GM18526 (cell line): ENCODE results near the gene CCDC9B.

Experiments
- POLR2A ChIP-seq: IDR thresholded peaks from 3 replicates; pipeline ENCODE4 v1.6.1; 2011; ENCODE audit not compliant: insufficient read length; ENCODE audit errors: extremely low read depth

Gene CCDC9B

DNA sequence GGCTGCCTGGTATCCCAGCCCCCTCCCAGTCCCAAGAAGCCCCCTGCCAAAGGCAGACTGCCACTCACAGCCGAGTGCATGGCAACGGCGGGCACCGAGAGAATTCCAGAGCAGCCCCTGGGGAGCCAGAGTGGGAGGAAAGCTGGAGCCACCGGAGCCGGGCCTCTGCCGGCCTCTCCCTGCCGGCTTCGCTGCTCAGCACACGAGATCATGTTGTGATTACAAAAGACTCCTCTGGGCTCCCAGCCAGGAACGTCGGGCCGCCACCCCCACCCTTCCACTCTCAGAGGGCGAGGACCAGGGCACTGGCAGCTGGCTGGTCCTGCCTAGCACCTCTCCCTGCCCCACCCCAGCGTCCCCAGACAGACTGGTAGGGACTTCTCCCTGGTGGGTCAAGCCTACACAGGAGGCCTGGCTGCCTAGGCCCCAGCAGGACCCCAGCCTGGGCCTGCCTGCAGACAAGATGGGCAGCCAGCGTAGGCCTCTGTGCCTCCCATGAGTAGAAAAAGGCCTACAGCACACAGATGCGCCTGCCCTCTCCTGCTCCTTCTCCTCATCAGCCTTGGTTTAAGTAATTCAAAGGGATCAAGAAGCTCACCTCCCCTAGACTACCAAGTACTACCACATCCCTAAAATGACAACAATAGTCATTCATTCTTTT is at the start of gene CCDC9B:
Gene CCDC9B, minus strand, starts transcription at position 200 of the 661 bp plus-strand sequence. Its CDS starts 120 bp downstream, at position 80.
- TF ChIP-seq POLR2A = no peak

- no peak for TF ChIP-seq POLR2A
These were observed 49.3 kb upstream of the CCDC9B start for GRCh38 chr15:40389824-40390595.

DNA sequence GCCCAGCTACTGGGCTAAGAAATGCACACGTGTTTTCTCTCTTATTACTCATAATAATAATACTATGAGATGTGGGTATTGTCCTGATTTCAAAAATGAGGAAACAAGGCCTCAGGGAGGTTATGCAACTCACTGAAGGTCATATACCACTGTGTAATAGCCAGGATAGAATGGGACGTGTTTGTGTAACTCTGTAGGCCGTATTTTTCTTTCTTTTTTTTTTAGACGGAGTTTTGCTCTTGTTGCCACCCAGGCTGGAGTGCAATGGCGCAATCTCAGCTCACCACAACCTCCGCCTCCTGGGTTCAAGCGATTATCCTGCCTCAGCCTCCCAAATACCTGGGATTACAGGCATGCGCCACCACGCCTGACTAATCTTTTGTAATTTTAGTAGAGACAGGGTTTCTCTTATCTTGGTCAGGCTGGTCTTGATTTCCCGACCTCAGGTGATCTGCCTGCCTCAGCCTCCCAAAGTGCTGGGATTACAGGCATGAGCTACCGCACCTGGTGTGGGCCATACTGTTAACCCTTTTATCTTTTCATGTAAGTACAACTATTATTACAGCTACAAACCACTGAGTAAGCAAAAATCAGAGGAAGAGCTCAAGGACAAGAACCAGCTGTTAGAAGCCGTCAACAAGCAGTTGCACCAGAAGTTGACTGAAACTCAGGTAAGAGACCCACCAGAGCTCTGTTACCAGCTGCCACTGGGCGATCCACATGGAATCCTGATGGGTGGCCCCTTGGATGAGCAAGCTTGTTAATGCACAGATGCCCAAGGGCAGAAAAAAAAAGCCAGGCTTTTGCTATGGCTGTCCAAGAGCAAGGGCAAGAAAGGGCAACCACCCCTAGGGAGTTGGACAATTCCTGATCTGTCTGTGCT is 48.4 kb upstream of the CCDC9B start:
- no peak for TF ChIP-seq POLR2A

- TF ChIP-seq POLR2A = no peak
These were observed 45.7 kb upstream of the CCDC9B start for GRCh38 chr15:40386480-40386879.

- peak; percentile 72 for TF ChIP-seq POLR2A
These were observed 42.1 kb upstream of the CCDC9B start, which contains the start of gene KNSTRN for GRCh38 chr15:40382580-40383456. Gene KNSTRN, plus strand, starts transcription at chr15:40382721. Its CDS starts 115 bp downstream, at chr15:40382836.

- TF ChIP-seq POLR2A = no peak
These were observed 41.2 kb upstream of the CCDC9B start for GRCh38 chr15:40381818-40382529.

GRCh38 chr15:40380636-40381035 is 39.9 kb upstream of the CCDC9B start:
- no peak for TF ChIP-seq POLR2A

DNA sequence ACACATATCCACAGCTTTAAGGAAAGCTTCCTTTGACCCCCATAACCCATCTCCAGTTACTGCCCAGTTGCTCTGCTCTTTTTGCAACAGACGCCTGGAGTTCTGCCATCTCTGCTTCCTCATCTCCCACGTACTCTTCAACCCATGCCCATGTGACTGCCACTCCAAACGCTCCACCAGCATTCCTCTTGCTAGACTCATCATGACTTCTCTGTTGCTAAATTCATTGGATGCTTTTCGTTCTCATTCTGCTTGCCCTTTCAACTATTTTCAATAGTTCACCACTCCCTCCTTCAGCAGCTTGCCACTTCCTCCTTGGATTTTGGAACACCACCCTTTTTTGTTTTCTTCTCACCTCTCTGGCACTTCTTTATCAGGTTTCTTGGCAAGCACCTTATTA is 39.1 kb upstream of the CCDC9B start:
- no peak for TF ChIP-seq POLR2A

DNA sequence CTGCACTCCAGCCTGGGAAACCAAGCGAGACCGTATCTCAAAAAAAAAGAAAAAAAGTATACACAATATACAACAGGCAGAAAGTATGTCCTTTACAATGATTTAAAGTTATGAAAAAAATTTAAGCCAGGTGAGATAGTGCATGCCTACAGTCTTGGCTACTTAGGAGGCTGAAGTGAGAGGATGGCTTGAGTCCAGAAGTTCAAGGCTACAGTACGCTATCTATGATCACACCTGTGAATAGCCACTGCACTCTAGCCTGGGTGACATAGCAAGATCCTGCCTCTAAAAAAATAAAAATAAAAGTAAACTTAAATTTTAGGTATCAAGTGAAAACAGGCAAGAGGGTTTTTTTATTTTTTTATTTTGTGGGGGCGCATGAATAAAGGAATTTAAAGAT is 38.6 kb upstream of the CCDC9B start:
- no peak for TF ChIP-seq POLR2A

DNA sequence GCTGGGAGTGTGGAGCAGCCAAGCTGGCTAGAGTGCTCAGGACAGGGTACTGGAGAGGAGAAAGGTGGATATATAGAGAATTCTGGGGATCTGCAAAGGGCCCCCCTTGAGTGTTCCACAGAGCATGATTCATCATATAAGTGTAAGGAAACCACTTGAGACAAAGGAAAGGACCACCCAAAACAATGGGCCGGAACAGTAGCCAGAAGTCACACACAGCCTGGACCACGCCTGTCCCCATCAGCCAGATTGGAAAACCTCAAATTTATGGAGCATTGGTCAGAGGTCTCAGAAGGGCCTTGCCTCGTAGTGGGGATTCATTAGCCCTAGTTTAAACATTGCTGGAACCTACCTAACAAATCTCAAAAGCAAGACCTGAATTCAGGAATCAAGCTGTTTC is 36.9 kb upstream of the CCDC9B start:
- no peak for TF ChIP-seq POLR2A

- no peak for TF ChIP-seq POLR2A
These were observed 32.2 kb upstream of the CCDC9B start for GRCh38 chr15:40372981-40373380.

- no peak for TF ChIP-seq POLR2A
These were observed 29.2 kb upstream of the CCDC9B start for GRCh38 chr15:40369971-40370370.

- no peak for TF ChIP-seq POLR2A
These were observed 28.7 kb upstream of the CCDC9B start for GRCh38 chr15:40369474-40369869.
